WI38 (cell line): Measurements from ENCODE around the gene CRIM1.

Source experiments
- H3K4me3 ChIP-seq: 2 replicates; pipeline ENCODE4 v1.5.1; 2011; ENCODE audit warnings: low read depth, mild to moderate bottlenecking, control low read depth, low read length
- TF ChIP-seq, protein P1 (sequence below): IDR thresholded peaks from 2 replicates; pipeline ENCODE4 v1.5.1; 2012; ENCODE audit warnings: low read depth, mild to moderate bottlenecking, control low read depth, low read length

Gene CRIM1

DNA sequence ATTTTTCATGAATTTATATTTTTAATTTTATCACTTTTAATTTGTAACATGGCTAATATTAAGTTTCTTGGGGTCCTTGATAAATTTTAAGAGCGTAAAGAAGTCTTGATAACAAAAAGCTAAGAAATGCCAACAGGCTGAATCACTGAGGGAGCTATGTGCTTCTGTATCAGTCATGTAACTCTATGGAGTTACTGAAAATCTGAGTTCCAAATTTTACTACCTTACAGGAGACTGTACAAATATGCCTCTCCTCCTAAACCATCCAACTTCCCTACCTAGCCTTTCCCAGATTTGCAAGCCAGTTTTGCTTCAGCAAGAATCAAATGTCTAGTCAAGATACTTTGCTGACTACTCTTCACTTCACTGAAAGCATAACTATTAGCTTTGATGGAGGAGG lies 206.7 kb downstream of the CRIM1 start:
- H3K4me3 ChIP-seq: no peak overlapping the region
- TF ChIP-seq, protein P1, sequence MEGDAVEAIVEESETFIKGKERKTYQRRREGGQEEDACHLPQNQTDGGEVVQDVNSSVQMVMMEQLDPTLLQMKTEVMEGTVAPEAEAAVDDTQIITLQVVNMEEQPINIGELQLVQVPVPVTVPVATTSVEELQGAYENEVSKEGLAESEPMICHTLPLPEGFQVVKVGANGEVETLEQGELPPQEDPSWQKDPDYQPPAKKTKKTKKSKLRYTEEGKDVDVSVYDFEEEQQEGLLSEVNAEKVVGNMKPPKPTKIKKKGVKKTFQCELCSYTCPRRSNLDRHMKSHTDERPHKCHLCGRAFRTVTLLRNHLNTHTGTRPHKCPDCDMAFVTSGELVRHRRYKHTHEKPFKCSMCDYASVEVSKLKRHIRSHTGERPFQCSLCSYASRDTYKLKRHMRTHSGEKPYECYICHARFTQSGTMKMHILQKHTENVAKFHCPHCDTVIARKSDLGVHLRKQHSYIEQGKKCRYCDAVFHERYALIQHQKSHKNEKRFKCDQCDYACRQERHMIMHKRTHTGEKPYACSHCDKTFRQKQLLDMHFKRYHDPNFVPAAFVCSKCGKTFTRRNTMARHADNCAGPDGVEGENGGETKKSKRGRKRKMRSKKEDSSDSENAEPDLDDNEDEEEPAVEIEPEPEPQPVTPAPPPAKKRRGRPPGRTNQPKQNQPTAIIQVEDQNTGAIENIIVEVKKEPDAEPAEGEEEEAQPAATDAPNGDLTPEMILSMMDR: no peak

DNA sequence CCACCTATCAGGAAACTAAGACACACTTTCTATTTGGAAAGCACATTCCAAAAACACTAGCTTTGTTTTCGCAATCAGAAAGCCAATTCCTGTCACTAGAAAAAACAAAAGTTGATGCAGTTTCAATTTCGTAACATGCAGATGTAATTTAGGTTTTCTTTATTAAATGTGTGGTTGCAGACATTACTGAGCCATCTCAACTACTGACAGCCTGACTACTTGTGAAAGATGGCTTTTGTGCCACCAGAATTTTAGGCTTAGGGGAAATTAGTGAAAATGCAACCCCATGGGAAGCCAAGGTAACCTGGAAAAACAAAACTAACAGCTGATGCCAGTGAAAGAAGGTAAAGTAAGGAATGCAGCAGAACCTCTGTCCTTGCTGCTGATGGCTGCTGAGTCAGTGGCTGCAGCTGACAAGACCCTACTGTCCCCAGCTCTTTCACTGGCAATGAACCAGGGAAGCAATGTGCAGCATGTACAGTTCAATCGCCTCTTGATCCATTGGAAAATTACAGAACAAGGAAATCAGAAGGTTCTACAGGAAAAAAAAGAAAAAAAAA lies 207.5 kb downstream of the CRIM1 start:
- H3K4me3 ChIP-seq: peak overlapping the region; percentile 17; the same call in 1 of the 2 replicates
- TF ChIP-seq, protein P1: no peak

DNA sequence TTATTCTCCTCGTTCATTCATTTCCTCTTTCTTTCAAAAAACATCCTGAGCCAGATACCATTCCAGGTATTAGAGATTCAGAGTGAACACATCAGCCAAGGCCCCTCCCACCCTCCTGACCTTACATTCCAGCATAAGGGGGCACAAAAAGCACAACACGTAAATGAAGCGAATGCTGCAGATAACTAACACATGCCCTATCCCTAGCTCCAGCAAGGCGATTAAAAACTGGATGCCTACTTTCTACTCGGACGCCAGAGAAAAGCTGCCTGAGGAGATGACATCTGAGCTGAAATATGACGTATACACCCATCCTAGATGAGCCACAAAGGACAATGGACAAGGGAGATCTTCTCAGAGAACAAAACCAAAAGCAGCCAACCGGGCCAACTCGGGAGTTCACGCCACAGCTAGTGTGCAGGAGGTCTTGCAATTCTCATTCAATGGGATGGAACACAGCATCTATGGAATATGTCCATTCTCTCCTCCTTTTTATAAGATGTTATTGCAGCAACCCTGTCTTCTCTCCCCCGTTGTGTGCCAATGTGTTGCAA lies 208.9 kb downstream of the CRIM1 start:
- H3K4me3 ChIP-seq: no peak overlapping the region
- TF ChIP-seq, protein P1: no peak

DNA sequence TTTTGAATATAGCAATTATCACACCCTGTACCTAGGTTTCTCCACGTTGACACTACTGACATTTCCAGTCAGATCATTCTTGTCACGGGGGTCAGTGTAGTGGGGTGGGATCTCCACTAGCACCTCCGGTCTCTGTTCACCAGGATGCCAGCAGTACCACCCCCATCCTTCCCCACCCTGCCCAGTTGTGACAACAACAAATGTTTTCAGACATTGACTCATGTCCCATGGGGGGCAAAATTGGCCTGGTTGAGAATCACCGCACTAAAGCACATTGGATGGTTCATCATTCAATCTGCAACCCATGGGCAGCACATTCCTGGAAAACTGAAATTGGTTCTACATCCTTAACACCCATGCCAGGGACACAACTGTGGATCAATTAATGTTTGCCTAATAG lies 210.1 kb downstream of the CRIM1 start:
- TF ChIP-seq, protein P1: no peak
- no peak overlapping the region for H3K4me3 ChIP-seq

- TF ChIP-seq, protein P1: no peak
- H3K4me3 ChIP-seq: no peak overlapping the region
These were observed 211.3 kb downstream of the CRIM1 start for GRCh38 chr2:36566887-36567286.

GRCh38 chr2:36567711-36568408 lies 212.3 kb downstream of the CRIM1 start:
- TF ChIP-seq, protein P1: no peak
- no peak overlapping the region for H3K4me3 ChIP-seq
